Uterus (tissue), 2 donors: ENCODE results near the gene HOXB4.

Experiments
- POLR2A ChIP-seq, 2 donors: fragments of 450-650 bp; IDR thresholded peaks; one replicate each; pipeline ENCODE4 v1.6.1; 2016; ENCODE audit warnings: antibody characterized with exemption in 2 of 2, mild to moderate bottlenecking in 1 of 2, moderate library complexity in 1 of 2
- TF ChIP-seq, protein P1 (sequence below), 4 experiments: fragments of 200-600 bp in 2 of 4; fragments of 450-650 bp in 2 of 4; sonication (generic) in 2 of 4; IDR thresholded peaks; one replicate each; pipeline ENCODE4 v1.5.1; 2016 to 2019; ENCODE audit warnings: antibody characterized with exemption in 4 of 4, mild to moderate bottlenecking in 2 of 4, moderate library complexity in 1 of 4

DNA sequence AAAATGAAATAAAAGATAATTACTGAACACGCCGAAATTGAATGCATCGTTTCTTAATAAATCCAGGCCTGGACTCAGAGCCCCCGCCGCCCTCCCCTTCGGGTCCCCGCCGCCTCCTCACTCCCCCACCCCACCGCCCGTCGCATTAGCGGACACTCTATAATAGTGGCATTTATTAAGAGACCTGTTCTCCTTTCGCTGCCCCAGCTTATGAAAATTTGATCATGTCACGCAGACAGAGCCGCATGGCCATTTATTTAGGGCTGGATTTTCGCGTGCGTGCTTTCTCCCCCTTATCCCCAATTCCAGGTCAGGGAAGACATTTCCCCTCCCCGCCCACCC lies 27.0 kb downstream of the HOXB4 start:
- TF ChIP-seq, protein P1, sequence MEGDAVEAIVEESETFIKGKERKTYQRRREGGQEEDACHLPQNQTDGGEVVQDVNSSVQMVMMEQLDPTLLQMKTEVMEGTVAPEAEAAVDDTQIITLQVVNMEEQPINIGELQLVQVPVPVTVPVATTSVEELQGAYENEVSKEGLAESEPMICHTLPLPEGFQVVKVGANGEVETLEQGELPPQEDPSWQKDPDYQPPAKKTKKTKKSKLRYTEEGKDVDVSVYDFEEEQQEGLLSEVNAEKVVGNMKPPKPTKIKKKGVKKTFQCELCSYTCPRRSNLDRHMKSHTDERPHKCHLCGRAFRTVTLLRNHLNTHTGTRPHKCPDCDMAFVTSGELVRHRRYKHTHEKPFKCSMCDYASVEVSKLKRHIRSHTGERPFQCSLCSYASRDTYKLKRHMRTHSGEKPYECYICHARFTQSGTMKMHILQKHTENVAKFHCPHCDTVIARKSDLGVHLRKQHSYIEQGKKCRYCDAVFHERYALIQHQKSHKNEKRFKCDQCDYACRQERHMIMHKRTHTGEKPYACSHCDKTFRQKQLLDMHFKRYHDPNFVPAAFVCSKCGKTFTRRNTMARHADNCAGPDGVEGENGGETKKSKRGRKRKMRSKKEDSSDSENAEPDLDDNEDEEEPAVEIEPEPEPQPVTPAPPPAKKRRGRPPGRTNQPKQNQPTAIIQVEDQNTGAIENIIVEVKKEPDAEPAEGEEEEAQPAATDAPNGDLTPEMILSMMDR (IDR thresholded peaks at IDR 0.05): no peak
- TF ChIP-seq POLR2A (IDR thresholded peaks at IDR 0.05): no peak
